Keratinocyte (primary cell): Measurements from ENCODE around the gene BBX.

ENCODE experiments used
- CTCF ChIP-seq, 3 experiments: IDR thresholded peaks in 1 of 3; conservative IDR thresholded peaks in 1 of 3; optimal IDR thresholded peaks in 1 of 3; 2 replicates in 2 of 3; 3 replicates in 1 of 3; pipeline versions ENCODE3 to v1.5.1; 2011; ENCODE audit warnings: low read length in 3 of 3, mild to moderate bottlenecking in 3 of 3, moderate library complexity in 2 of 3, control low read depth in 1 of 3, inconsistent platforms in 1 of 3; ENCODE audit not compliant: insufficient read depth in 2 of 3; ENCODE audit errors: extremely low read depth in 1 of 3
- EZH2 ChIP-seq: IDR thresholded peaks from one replicate; pipeline ENCODE4 v1.6.1; 2012; ENCODE audit warnings: inconsistent platforms, mild to moderate bottlenecking, low read length, moderate library complexity

GRCh38 chr3:107574650-107575049, 51.9 kb downstream of the BBX start:
- peak; percentile 45 to 48 (median 47) for TF ChIP-seq CTCF (optimal IDR thresholded peaks at IDR 0.05 in 1 of 3, IDR thresholded peaks at IDR 0.05 in 1 of 3, conservative IDR thresholded peaks at IDR 0.05 in 1 of 3; ENCODE audit: extremely low read depth in 1 of 3, insufficient read depth in 2 of 3, low read length in 3 of 3)
- no peak for TF ChIP-seq EZH2
